GM21447 (cell line): Measurements from ENCODE around the gene DPY19L3.
"Not testable (repeated sequence)": the region's sequence is repeated elsewhere in the genome, so short reads cannot be mapped to it uniquely, and the experiment has no call there.

ENCODE experiments used
- ATAC-seq: cut with Tn5 transposase; IDR thresholded peaks from one replicate; pipeline ENCODE4 v1.9.1; 2021; ENCODE audit not compliant: unreplicated experiment

The DPY19L3 gene

GRCh38 chr19:32405431-32406160, at the start of gene DPY19L3:
TSS of gene DPY19L3 (plus strand) at chr19:32405770. CDS start at chr19:32408254, 2,484 bp downstream.
- ATAC-seq, result peak; percentile 96

GRCh38 chr19:32357720-32358119, 47.9 kb upstream of the DPY19L3 start:
- ATAC-seq, result no peak

GRCh38 chr19:32358321-32358720, 47.2 kb upstream of the DPY19L3 start:
- no peak for ATAC-seq

GRCh38 chr19:32359581-32359980, 46.0 kb upstream of the DPY19L3 start:
- no peak for ATAC-seq

GRCh38 chr19:32361574-32362317, 43.8 kb upstream of the DPY19L3 start:
- ATAC-seq, result no peak

GRCh38 chr19:32362318-32362691, 43.3 kb upstream of the DPY19L3 start:
- ATAC-seq, result no peak

- no peak for ATAC-seq
These were observed 42.4 kb upstream of the DPY19L3 start for GRCh38 chr19:32363175-32363574.

- no peak for ATAC-seq
These were observed 41.9 kb upstream of the DPY19L3 start for GRCh38 chr19:32363632-32364031.

- no peak for ATAC-seq
These were observed 41.5 kb upstream of the DPY19L3 start for GRCh38 chr19:32364040-32364439.

- no peak for ATAC-seq
These were observed 38.5 kb upstream of the DPY19L3 start for GRCh38 chr19:32367063-32367462.

- ATAC-seq, result no peak
These were observed 37.5 kb upstream of the DPY19L3 start for GRCh38 chr19:32367948-32368536.

- ATAC-seq, result no peak
These were observed 36.8 kb upstream of the DPY19L3 start for GRCh38 chr19:32368787-32369186.

GRCh38 chr19:32372726-32373517, 32.6 kb upstream of the DPY19L3 start:
- ATAC-seq, result no peak

- no peak for ATAC-seq
These were observed 31.8 kb upstream of the DPY19L3 start for GRCh38 chr19:32373585-32374295.

GRCh38 chr19:32374362-32374761, 31.2 kb upstream of the DPY19L3 start:
- not testable (repeated sequence) for ATAC-seq

GRCh38 chr19:32377088-32377487, 28.5 kb upstream of the DPY19L3 start:
- ATAC-seq, result not testable (repeated sequence)

- no peak for ATAC-seq
These were observed 25.3 kb upstream of the DPY19L3 start for GRCh38 chr19:32380269-32380668.

- ATAC-seq, result no peak
These were observed 17.7 kb upstream of the DPY19L3 start for GRCh38 chr19:32387701-32388392.

- ATAC-seq, result no peak
These were observed 17.1 kb upstream of the DPY19L3 start for GRCh38 chr19:32388393-32388855.

- no peak for ATAC-seq
These were observed 12.7 kb upstream of the DPY19L3 start for GRCh38 chr19:32392901-32393300.
